Dermis blood vessel endothelial cell (primary cell): ENCODE measurements around the gene OR4B1. TPM values are rescaled to one million over a fixed set of nuclear protein-coding genes. Genes with fewer than 3 reads are reported as not detected.

Experiments
- DNase-seq: peaks from one replicate; pipeline ENCODE4 v3.0.0; 2010
- total RNA-seq: library from RNA; depleted of rRNA; stranded (reverse); fragments of >200 nt; gene quantifications from 2 replicates; pipeline ENCODE4 v1.2.3, GENCODE V29; 2014

Gene OR4B1
- total RNA-seq, 1 donor from 2014 or later: not detected

- no peak for DNase-seq
Measured at GRCh38 chr11:48261600-48261999, 45.0 kb downstream of the OR4B1 start.

DNA sequence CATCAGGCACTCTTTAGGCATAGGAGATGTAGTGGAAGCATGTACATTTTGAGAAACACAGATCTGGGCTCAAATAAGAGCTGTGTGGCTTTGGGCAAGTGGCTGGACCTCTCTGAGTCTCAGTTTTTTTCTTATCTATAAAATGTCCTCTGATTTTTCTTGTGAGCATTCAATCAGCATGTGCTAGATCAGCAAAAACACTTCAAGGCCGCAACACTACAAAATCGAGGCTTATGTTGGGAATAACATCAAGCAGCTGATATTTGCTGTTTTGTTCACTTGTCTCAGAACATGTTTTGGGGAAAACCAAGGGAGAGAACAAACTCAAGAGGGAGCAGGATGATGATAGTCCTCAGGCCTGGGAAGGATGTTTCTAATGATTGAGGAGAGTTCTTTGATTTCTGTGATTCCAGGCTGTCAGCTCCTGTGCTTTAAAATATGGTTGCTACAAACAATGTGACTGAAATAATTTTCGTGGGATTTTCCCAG is 46.9 kb downstream of the OR4B1 start, which contains the start of gene OR4X1:
TSS of gene OR4X1 (plus strand) at position 439 of the 489 bp plus-strand sequence. CDS start at position 439, 0 bp downstream.
- DNase-seq: no peak

Other genes starting within 250 kb of the OR4B1 start
- gene PTPRJ, start 236.3 kb upstream of the OR4B1 start, total RNA-seq: 0.60 and 1.4 TPM in 2 replicates
- not detected in 2 replicates for gene OR4X2, start 28.3 kb downstream of the OR4B1 start, total RNA-seq
- not detected in 2 replicates for gene OR4X1, start 47.1 kb downstream of the OR4B1 start, total RNA-seq
- gene OR4S1, start 89.4 kb downstream of the OR4B1 start, total RNA-seq: not detected in 2 replicates
- gene OR4C3, start 108.1 kb downstream of the OR4B1 start, total RNA-seq: not detected in 2 replicates
- gene OR4C5, start 149.7 kb downstream of the OR4B1 start, total RNA-seq: not detected in 2 replicates